Hepatocyte (in vitro differentiated cells): ENCODE results near the gene WDR35. TPM values are rescaled to one million over a fixed set of nuclear protein-coding genes. Genes with fewer than 3 reads are reported as not detected.
A peak's percentile ranks its signal among the peaks of the same experiment; 100 is the strongest.

Source experiments
- DNase-seq: peaks from one replicate; pipeline ENCODE4 v3.0.0-alpha.2; 2016; ENCODE audit warnings: low spot score
- H2AFZ ChIP-seq: fragments of 200-600 bp; sonication (generic); 2 replicates; pipeline ENCODE4 v1.6.0; 2016; ENCODE audit warnings: antibody characterized with exemption, mild to moderate bottlenecking
- H3K27ac ChIP-seq: fragments of 200-600 bp; sonication (generic); 2 replicates; pipeline ENCODE4 v1.5.1; 2016; ENCODE audit warnings: mild to moderate bottlenecking
- H3K27me3 ChIP-seq: fragments of 200-600 bp; sonication (generic); 2 replicates; pipeline ENCODE4 v1.6.1; 2016
- H3K36me3 ChIP-seq: fragments of 200-600 bp; sonication (generic); replicated peaks from 2 replicates; pipeline ENCODE4 v1.5.1; 2016; ENCODE audit warnings: low read depth; ENCODE audit not compliant: insufficient read depth
- H3K4me1 ChIP-seq: fragments of 200-600 bp; sonication (generic); 2 replicates; pipeline ENCODE4 v1.5.1; 2016; ENCODE audit warnings: mild to moderate bottlenecking, moderate library complexity; ENCODE audit not compliant: insufficient read depth
- H3K4me2 ChIP-seq: fragments of 200-600 bp; sonication (generic); 2 replicates; pipeline ENCODE4 v1.6.0; 2016
- H3K4me3 ChIP-seq: fragments of 200-600 bp; sonication (generic); 2 replicates; pipeline ENCODE4 v1.5.1; 2016; ENCODE audit warnings: mild to moderate bottlenecking
- H3K79me2 ChIP-seq: fragments of 200-600 bp; sonication (generic); 2 replicates; pipeline ENCODE4 v1.6.0; 2017; ENCODE audit warnings: mild to moderate bottlenecking
- H3K9me2 ChIP-seq: fragments of 200-600 bp; sonication (generic); replicated peaks from 2 replicates; pipeline ENCODE4 v1.6.0; 2017; ENCODE audit warnings: mild to moderate bottlenecking; ENCODE audit not compliant: insufficient read depth
- H3K9me3 ChIP-seq: fragments of 200-600 bp; sonication (generic); 2 replicates; pipeline ENCODE4 v1.5.1; 2016; ENCODE audit warnings: low read depth, mild to moderate bottlenecking
- H4K20me1 ChIP-seq: fragments of 200-600 bp; sonication (generic); 2 replicates; pipeline ENCODE4 v1.6.0; 2016; ENCODE audit warnings: mild to moderate bottlenecking; ENCODE audit not compliant: insufficient read depth, poor library complexity, severe bottlenecking
- EZH2 ChIP-seq: fragments of 200-600 bp; sonication (generic); IDR thresholded peaks from 2 replicates; pipeline ENCODE4 v1.6.1; 2016; ENCODE audit warnings: antibody characterized with exemption, mild to moderate bottlenecking, borderline replicate concordance
- EZH2phosphoT487 ChIP-seq: fragments of 200-600 bp; sonication (generic); IDR thresholded peaks from one replicate; pipeline ENCODE4 v1.6.1; 2018; ENCODE audit warnings: antibody characterized with exemption, mild to moderate bottlenecking, low read depth, moderate library complexity; ENCODE audit not compliant: unreplicated experiment, severe bottlenecking
- WGBS: methylation state at CpG from one replicate; pipeline ENCODE4 v1.1.6; 2016; ENCODE audit warnings: low lambda C conversion rate; ENCODE audit errors: missing lambda C conversion rate; 5-methylcytosine and 5-hydroxymethylcytosine counted together
- polyA plus RNA-seq: library from polyadenylated mRNA; unstranded; fragments of >200 nt; fragmentation: Nextera tagmentation; extraction: Ambion mirVana; gene quantifications from 2 replicates; pipeline ENCODE4 v1.2.1, GENCODE V29; 2016
- total RNA-seq: library from RNA; depleted of rRNA; stranded (reverse); fragments of >200 nt; gene quantifications from 2 replicates; pipeline ENCODE4 v1.2.3, GENCODE V29; 2014
- TF ChIP-seq, protein P1 (sequence below): fragments of 200-600 bp; sonication (generic); IDR thresholded peaks from 2 replicates; pipeline ENCODE4 v1.5.1; 2016; ENCODE audit warnings: antibody characterized with exemption, mild to moderate bottlenecking; ENCODE audit not compliant: poor library complexity

WDR35 gene
- total RNA-seq: 4.6 TPM in 2 replicates
- 1.8 and 2.0 TPM in 2 replicates for polyA plus RNA-seq

DNA sequence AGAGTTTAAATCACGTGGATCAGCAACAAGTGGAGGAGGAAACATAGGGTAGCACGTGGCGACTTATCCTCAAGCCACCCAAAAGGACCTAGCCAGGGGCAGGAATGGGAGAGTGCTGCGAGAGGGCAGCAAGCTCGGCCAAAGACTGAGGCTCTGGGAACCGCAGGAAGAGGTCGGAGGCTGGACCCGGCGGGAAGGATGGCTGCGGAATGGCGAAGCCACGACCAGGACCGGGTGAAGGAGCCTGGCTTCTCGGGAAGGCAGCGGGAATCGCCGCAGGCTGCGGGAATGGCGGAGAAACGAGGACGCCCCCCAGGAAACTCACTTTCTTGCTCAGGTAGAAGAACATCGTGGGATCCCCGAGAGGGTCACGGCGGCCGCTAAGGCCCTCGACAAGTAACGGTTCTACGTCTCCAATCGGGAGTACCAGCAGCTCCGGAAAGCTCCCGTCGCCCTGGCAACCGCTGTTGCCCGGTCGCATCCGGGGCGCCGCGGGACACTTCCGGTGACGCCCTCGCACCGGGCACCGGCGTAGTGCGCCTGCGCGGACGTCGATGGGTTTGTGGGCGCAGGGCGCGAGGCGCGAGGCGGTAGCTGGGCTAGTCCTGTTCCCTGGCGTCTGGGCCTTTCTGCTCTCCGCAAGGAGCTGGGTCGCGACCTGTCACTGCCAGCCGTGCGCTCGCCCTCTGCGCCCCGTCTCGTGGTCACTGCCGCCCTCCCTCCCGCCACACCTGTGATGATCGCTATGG is at the start of gene WDR35:
Gene WDR35 (minus strand): TSS at position 439 of the 749 bp plus-strand sequence. CDS start 90 bp downstream, at position 349.
- peak; percentile 95 for DNase-seq
- H3K27me3 ChIP-seq: no peaks in the 10 kb centered on the region
- H3K4me2 ChIP-seq: peak within 1 kb of the TSS; percentile 87
- no peaks in the 10 kb centered on the region for H4K20me1 ChIP-seq
- 1% methylated on average over 67 of the region's 70 CpGs for WGBS
- H3K9me2 ChIP-seq: no peaks in the 10 kb centered on the region
- H3K4me1 ChIP-seq: no peaks in the 10 kb centered on the region
- H3K36me3 ChIP-seq: no peaks in the 10 kb centered on the region
- H3K27ac ChIP-seq: peak within 1 kb of the TSS; percentile 45
- H3K79me2 ChIP-seq: peaks cover 10% of the 10 kb centered on the region
- H2AFZ ChIP-seq: peak within 1 kb of the TSS; percentile 98
- TF ChIP-seq EZH2 (no peak), EZH2phosphoT487 (no peak)
- TF ChIP-seq, protein P1, sequence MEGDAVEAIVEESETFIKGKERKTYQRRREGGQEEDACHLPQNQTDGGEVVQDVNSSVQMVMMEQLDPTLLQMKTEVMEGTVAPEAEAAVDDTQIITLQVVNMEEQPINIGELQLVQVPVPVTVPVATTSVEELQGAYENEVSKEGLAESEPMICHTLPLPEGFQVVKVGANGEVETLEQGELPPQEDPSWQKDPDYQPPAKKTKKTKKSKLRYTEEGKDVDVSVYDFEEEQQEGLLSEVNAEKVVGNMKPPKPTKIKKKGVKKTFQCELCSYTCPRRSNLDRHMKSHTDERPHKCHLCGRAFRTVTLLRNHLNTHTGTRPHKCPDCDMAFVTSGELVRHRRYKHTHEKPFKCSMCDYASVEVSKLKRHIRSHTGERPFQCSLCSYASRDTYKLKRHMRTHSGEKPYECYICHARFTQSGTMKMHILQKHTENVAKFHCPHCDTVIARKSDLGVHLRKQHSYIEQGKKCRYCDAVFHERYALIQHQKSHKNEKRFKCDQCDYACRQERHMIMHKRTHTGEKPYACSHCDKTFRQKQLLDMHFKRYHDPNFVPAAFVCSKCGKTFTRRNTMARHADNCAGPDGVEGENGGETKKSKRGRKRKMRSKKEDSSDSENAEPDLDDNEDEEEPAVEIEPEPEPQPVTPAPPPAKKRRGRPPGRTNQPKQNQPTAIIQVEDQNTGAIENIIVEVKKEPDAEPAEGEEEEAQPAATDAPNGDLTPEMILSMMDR: no peak
- H3K4me3 ChIP-seq: peak within 1 kb of the TSS; percentile 67
- H3K9me3 ChIP-seq: no peaks in the 10 kb centered on the region

DNA sequence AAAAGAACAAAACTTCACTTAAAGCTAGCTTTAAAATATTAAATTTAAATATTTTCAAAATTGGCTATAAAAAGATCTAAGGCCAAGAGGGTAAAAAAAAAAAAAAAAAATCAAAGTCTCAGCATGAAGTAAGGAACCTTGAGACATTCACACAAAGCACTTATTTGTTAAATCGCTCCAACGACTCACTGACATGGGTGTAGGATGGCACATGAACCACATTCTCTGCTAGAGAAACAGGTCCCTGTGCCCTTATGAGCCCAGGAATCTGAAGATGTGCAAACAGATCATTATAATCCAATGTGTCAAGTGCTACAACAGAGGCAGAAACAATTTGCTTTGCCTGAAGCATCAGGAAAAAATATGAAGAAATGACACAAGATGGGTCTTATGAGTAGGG is 47.8 kb upstream of the WDR35 start:
- Histone ChIP-seq H3K27ac (no peak overlapping the region), H3K4me2 (no peak overlapping the region), H3K79me2 (peaks cover 83% of the 10 kb centered on the region), H3K27me3 (no peaks in the 10 kb centered on the region), H3K36me3 (peaks cover 4% of the 10 kb centered on the region), H4K20me1 (peaks cover 68% of the 10 kb centered on the region), H3K4me1 (peaks cover 11% of the 10 kb centered on the region), H3K9me2 (no peaks in the 10 kb centered on the region), H3K4me3 (no peak overlapping the region), H2AFZ (no peak overlapping the region), H3K9me3 (no peaks in the 10 kb centered on the region)
- WGBS: 83% methylated on average over 2 of the region's 2 CpGs
- no peak for TF ChIP-seq EZH2phosphoT487
- DNase-seq: no peak

DNA sequence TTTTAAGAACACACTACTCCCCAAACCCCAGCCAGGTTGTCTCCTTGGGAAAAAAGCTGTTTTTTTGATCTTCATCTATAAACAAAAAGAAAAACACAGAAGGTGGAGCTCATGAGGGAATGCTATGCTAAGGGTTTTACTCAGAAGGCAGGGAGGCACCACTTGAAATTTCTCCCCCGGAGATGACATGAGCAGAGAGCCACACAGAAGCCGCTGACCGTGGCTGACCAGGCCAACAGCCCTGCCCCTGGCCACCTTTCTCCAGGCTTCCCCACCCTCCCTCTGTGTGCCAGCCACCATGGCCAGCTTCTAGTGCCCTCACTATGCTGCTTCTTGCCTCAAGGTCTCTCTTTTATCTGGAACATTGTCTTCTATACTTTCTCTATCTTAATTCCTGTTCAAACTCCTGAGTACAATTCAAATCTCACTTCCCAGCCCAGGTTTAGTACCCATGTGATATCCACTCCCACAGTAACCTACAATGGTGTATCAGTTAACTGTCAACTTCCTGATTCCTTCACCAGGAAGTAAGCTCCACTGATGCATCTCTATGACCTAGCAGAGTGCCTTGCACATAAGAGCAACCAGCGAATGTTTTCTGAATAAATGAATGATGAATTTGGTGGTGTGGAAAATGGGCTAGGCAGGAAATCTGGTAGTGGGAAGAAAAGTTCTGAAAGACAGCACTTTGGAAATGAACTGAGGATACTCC is 46.2 kb upstream of the WDR35 start:
- 79% methylated on average over 4 of the region's 4 CpGs for WGBS
- Histone ChIP-seq H3K4me1 (no peaks in the 10 kb centered on the region), H3K4me2 (no peak overlapping the region), H3K4me3 (no peak overlapping the region), H3K9me3 (no peaks in the 10 kb centered on the region), H3K27me3 (no peaks in the 10 kb centered on the region), H3K27ac (no peak overlapping the region), H3K36me3 (peaks cover 4% of the 10 kb centered on the region), H2AFZ (no peak overlapping the region), H4K20me1 (peaks cover 53% of the 10 kb centered on the region), H3K9me2 (no peaks in the 10 kb centered on the region), H3K79me2 (peaks cover 71% of the 10 kb centered on the region)
- TF ChIP-seq, protein P1: no peak
- TF ChIP-seq EZH2phosphoT487 (no peak), EZH2 (no peak)
- DNase-seq: no peak

DNA sequence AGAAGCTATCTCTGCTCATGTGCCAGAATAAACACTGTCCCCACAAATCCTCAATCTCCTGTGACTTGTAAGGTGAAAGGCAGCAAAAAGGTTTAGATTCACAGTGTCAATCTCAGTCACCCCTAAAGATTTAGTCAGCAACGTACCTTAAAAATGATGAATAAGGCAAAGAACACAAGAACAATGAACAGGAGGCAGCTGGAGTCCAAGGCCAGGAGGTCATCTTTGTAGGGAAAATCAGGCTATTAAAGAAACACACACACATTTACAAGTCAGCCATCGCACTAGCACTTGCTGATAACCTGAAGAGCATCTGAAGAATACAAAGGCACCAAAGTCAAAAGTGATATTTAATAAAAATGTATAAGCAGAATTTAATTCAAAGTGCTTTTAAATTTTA is 44.9 kb upstream of the WDR35 start:
- DNase-seq: no peak
- no peaks in the 10 kb centered on the region for H3K9me3 ChIP-seq
- H4K20me1 ChIP-seq: peaks cover 41% of the 10 kb centered on the region
- WGBS: 73% methylated on average over 2 of the region's 2 CpGs
- TF ChIP-seq EZH2phosphoT487: no peak
- no peak for TF ChIP-seq EZH2
- TF ChIP-seq, protein P1: no peak
- no peak overlapping the region for H3K4me2 ChIP-seq
- H3K27ac ChIP-seq: no peak overlapping the region
- no peaks in the 10 kb centered on the region for H3K27me3 ChIP-seq
- H3K4me3 ChIP-seq: no peak overlapping the region
- H3K79me2 ChIP-seq: peaks cover 60% of the 10 kb centered on the region
- peaks cover 9% of the 10 kb centered on the region for H3K36me3 ChIP-seq
- H3K4me1 ChIP-seq: no peaks in the 10 kb centered on the region
- H2AFZ ChIP-seq: no peak overlapping the region
- H3K9me2 ChIP-seq: no peaks in the 10 kb centered on the region
